ENCODE data around the gene SEMA6C. TPM values are rescaled to one million over a fixed set of nuclear protein-coding genes. Genes with fewer than 3 reads are reported as not detected.

SEMA6C gene
- total and polyA plus RNA-seq, 2 of the 8 experiments (the other 6 are each of a cell fraction or from before 2014, with no cell fraction given), result 12.2 to 15.7 TPM

DNA sequence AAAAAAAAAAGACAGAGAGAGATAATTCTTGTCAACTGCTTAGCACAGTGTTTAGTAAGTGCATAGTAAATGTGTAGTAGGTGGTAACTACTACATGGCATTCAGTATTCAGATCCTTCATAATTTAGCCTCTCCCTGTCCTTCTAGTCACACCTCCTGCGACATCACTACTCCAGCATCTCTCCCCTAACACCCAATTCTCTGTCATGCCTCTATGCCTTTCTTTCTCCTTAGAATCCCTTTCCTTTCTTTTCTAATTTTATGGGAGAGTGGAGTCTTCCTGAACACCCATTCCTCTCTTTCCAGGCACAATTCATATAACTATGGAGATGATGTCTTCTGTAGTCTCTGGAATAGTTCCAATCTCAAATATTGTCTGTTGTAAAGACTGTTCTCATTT is 47.4 kb upstream of the SEMA6C start:
- Histone ChIP-seq H2AK5ac (ENCODE audit: low read depth, low read length) (no peak overlapping the region), H3K9ac (replicated peaks in 1 of 4; ENCODE audit: extremely low read depth in 1 of 4, low read depth in 3 of 4, low read length in 3 of 4) (no peak overlapping the region), H3K14ac (ENCODE audit: insufficient read length) (no peak overlapping the region), H3K9me3 (ENCODE audit: insufficient read depth in 2 of 2, low read depth in 1 of 2, low read length in 1 of 2) (no peaks in the 10 kb centered on the region), H2BK5ac (ENCODE audit: low read depth, low read length) (no peak overlapping the region), H4K20me1 (replicated peaks in 1 of 2; ENCODE audit: control insufficient read depth in 1 of 2, insufficient read depth in 2 of 2, low read length in 2 of 2) (no peaks in the 10 kb centered on the region), H3K4me1 (replicated peaks in 1 of 4; ENCODE audit: control insufficient read depth in 3 of 4, insufficient read depth in 4 of 4, low read length in 3 of 4) (peaks cover 0 to 4% (median 2%) of the 10 kb centered on the region in 4 experiments; a peak in 3 of 7 replicates), H3K56ac (replicated peaks; ENCODE audit: insufficient read length, low read depth, low read length) (no peak overlapping the region), H3K4me2 (ENCODE audit: insufficient read depth in 1 of 2, low read depth in 2 of 2, low read length in 2 of 2) (no peak overlapping the region), H2BK15ac (ENCODE audit: low read length) (no peak overlapping the region), H4K8ac (ENCODE audit: extremely low read depth, insufficient read depth, low read length) (no peak overlapping the region), H3K23me2 (ENCODE audit: low read depth, low read length) (peaks cover 5% of the 10 kb centered on the region; the same call in 1 of the 2 replicates), H3K18ac (ENCODE audit: extremely low read depth, low read length) (no peak overlapping the region), H3K23ac (ENCODE audit: insufficient read length) (no peak overlapping the region), H3K4ac (replicated peaks; ENCODE audit: insufficient read length, low read depth, low read length) (no peak overlapping the region), H2BK12ac (ENCODE audit: low read depth, low read length) (no peak overlapping the region), H3K79me2 (ENCODE audit: control insufficient read depth in 1 of 2, insufficient read depth in 2 of 2, low read length in 2 of 2) (peaks cover 3 to 13% of the 10 kb centered on the region in 2 experiments; a peak in 3 of 4 replicates), H2BK120ac (replicated peaks; ENCODE audit: low read depth, low read length) (no peak overlapping the region), H3K27ac (ENCODE audit: low read depth, low read length) (no peak overlapping the region), H2AFZ (ENCODE audit: low read length) (no peak overlapping the region), H3K79me1 (ENCODE audit: low read depth, low read length) (no peaks in the 10 kb centered on the region), H3K27me3 (replicated peaks in 1 of 4; ENCODE audit: control insufficient read depth in 3 of 4, extremely low read depth in 1 of 4, insufficient read depth in 3 of 4, low read length in 3 of 4) (no peaks in the 10 kb centered on the region), H3K36me3 (ENCODE audit: control insufficient read depth in 2 of 4, insufficient read depth in 4 of 4, low read length in 3 of 4) (no peaks in the 10 kb centered on the region), H4K5ac (ENCODE audit: insufficient read length, low read depth, low read length) (no peak overlapping the region), H4K91ac (replicated peaks; ENCODE audit: insufficient read length, low read length) (no peak overlapping the region), H3K4me3 (ENCODE audit: extremely low read depth in 1 of 4, insufficient read depth in 2 of 4, low read depth in 3 of 4, low read length in 4 of 4) (no peak overlapping the region), H2BK20ac (ENCODE audit: low read length) (no peak overlapping the region)
- POLR2A ChIA-PET (ENCODE audit: partially characterized antibody), result interaction anchor here (0.9 kb wide), 1 partner anchor 33 kb away, joined by 3 read pairs; no protein-coding TSS in a partner anchor
- CTCF ChIA-PET (ENCODE audit: partially characterized antibody), result interaction anchor here (1.2 kb wide), 1 partner anchor 58 kb away, joined by 3 read pairs; no protein-coding TSS in a partner anchor
- DNase-seq (ENCODE audit: low read depth in 1 of 2, low spot score in 2 of 2), result no peak
- 100% methylated on average over 1 of the region's 1 CpG; no CpG with 5 or more reads in 1 of the 2 experiments for WGBS, 2 experiments (ENCODE audit: extremely low coverage in 1 of 2, insufficient coverage in 1 of 2, insufficient read length in 1 of 2, insufficient replicate concordance in 2 of 2, low coverage in 1 of 2, low lambda C conversion rate in 2 of 2, missing lambda C conversion rate in 1 of 2)
- FAIRE-seq, result no peak
- TF ChIP-seq ASH2L (IDR thresholded peaks at IDR 0.05; ENCODE audit: low read length), result no peak
- no peak for TF ChIP-seq E2F6 (IDR thresholded peaks at IDR 0.05)
- TF ChIP-seq SRF (IDR thresholded peaks at IDR 0.05; ENCODE audit: low read depth, low read length), result no peak
- TF ChIP-seq YY1 (IDR thresholded peaks at IDR 0.05; ENCODE audit: low read depth, low read length), result no peak
- TF ChIP-seq RFX5 (IDR thresholded peaks at IDR 0.05; ENCODE audit: borderline replicate concordance, low read depth, low read length), result no peak
- TF ChIP-seq BACH1 (IDR thresholded peaks at IDR 0.05; ENCODE audit: low read length), result no peak
- TF ChIP-seq CTCF (IDR thresholded peaks at IDR 0.05; ENCODE audit: control extremely low read depth in 1 of 3, insufficient read depth in 1 of 3, low read depth in 1 of 3, low read length in 3 of 3), result no peak
- TF ChIP-seq POLR2A (IDR thresholded peaks at IDR 0.05; ENCODE audit: control extremely low read depth in 1 of 2, low read depth in 2 of 2, low read length in 2 of 2), result no peak
- TF ChIP-seq KDM1A (IDR thresholded peaks at IDR 0.05; ENCODE audit: borderline replicate concordance, low read length), result no peak
- no peak for TF ChIP-seq POU5F1 (IDR thresholded peaks at IDR 0.05; ENCODE audit: low read depth, low read length)
- TF ChIP-seq USF2 (IDR thresholded peaks at IDR 0.05; ENCODE audit: low read length), result no peak
